GM19395 (cell line): Measurements from ENCODE around the gene SIN3A.
"Not testable (repeated sequence)": the region's sequence is repeated elsewhere in the genome, so short reads cannot be mapped to it uniquely, and the experiment has no call there.

Experiments
- ATAC-seq: cut with Tn5 transposase; IDR thresholded peaks from one replicate; pipeline ENCODE4 v1.9.1; 2021; ENCODE audit warnings: mild to moderate bottlenecking, moderate library complexity; ENCODE audit not compliant: unreplicated experiment

Gene SIN3A

GRCh38 chr15:75383986-75384385, 67.5 kb downstream of the SIN3A start:
- not testable (repeated sequence) for ATAC-seq

GRCh38 chr15:75380773-75381172, 70.7 kb downstream of the SIN3A start:
- no peak for ATAC-seq

GRCh38 chr15:75371901-75372688, 79.4 kb downstream of the SIN3A start:
- no peak for ATAC-seq

- no peak for ATAC-seq
Observed at GRCh38 chr15:75371486-75371885, 80.0 kb downstream of the SIN3A start.

GRCh38 chr15:75369897-75370581, 81.5 kb downstream of the SIN3A start:
- no peak for ATAC-seq

GRCh38 chr15:75368689-75369239, 82.7 kb downstream of the SIN3A start:
- ATAC-seq: peak; percentile 5

- peak; percentile 86 for ATAC-seq
Observed at GRCh38 chr15:75367913-75368688, 83.4 kb downstream of the SIN3A start, which contains the start of gene MAN2C1. Gene MAN2C1, minus strand, starts transcription at chr15:75368607. Its CDS starts 24 bp downstream, at chr15:75368583.

- ATAC-seq: no peak
Observed at GRCh38 chr15:75367406-75367912, 84.0 kb downstream of the SIN3A start.

- ATAC-seq: no peak
Observed at GRCh38 chr15:75367006-75367405, 84.5 kb downstream of the SIN3A start.

GRCh38 chr15:75366163-75366562, 85.3 kb downstream of the SIN3A start:
- no peak for ATAC-seq

- no peak for ATAC-seq
Observed at GRCh38 chr15:75364881-75365280, 86.6 kb downstream of the SIN3A start.

- ATAC-seq: no peak
Observed at GRCh38 chr15:75363786-75364185, 87.7 kb downstream of the SIN3A start.

GRCh38 chr15:75362642-75363249, 88.7 kb downstream of the SIN3A start:
- no peak for ATAC-seq

- ATAC-seq: no peak
Observed at GRCh38 chr15:75361989-75362641, 89.4 kb downstream of the SIN3A start.

- no peak for ATAC-seq
Observed at GRCh38 chr15:75361361-75361988, 90.0 kb downstream of the SIN3A start.

GRCh38 chr15:75360856-75361255, 90.6 kb downstream of the SIN3A start:
- no peak for ATAC-seq

GRCh38 chr15:75360391-75360790, 91.1 kb downstream of the SIN3A start:
- ATAC-seq: no peak

- ATAC-seq: no peak
Observed at GRCh38 chr15:75359537-75360250, 91.8 kb downstream of the SIN3A start.
